ENCODE measurements around the gene CCDC160.

Gene CCDC160

DNA sequence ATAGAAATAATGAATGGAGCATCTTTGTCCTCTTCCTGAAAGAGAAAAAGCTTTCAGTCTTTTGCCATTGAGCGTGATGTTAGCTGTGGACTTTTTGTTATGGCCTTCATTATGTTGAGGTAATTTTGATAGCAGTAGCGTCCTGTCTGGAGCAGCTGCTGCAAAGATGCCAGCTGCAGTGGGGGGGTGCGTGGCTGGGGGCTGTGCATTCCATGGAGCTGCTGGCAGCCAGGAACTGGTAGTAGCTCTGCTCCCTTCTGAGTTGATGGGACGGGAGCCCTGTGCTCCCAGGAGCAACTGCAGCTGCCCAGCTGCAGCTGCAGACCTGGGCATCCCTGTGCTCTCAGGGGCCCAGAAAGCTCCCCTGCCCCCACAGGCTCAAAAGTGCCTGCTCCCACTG lies 50.4 kb downstream of the CCDC160 start:
- no peaks in the 10 kb centered on the region for H3K27me3 ChIP-seq (ENCODE audit: control insufficient read depth in 1 of 2, insufficient read depth in 2 of 2, low read length in 2 of 2)
- no peak overlapping the region for H3K27ac ChIP-seq (ENCODE audit: low read length)
- no peaks in the 10 kb centered on the region for H3K36me3 ChIP-seq (ENCODE audit: control insufficient read depth in 2 of 2, insufficient read depth in 2 of 2, low read length in 2 of 2)
- no peak overlapping the region for H3K4me3 ChIP-seq (ENCODE audit: low read length in 2 of 2)
- peaks cover 0 to 3% of the 10 kb centered on the region in 2 donors for H3K9me3 ChIP-seq (ENCODE audit: control insufficient read depth in 2 of 2, low read length in 2 of 2)
- no peaks in the 10 kb centered on the region for H3K4me1 ChIP-seq (ENCODE audit: control insufficient read depth, insufficient read depth, low read length)
- no peak overlapping the region for H3K9ac ChIP-seq (ENCODE audit: low read length in 2 of 2)

DNA sequence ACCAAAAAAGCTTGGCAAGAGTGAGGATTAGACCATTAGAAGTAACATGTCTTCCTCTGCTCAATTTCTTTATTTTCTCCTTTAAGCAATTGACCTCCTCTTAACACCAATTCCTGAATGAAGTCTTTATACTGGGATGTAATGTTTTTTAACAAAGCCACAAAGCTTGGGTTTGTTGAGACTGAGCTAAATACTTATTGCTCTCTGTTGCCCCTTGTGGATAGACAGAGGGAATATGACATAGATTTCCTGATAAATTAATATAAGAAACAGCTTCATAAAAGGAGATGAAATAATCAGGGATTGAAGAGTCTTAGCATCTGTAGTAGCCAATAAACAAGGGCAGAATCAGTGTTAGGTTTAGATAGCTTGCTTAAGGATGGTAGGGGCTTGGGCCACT lies 57.6 kb downstream of the CCDC160 start:
- Histone ChIP-seq H3K27me3 (ENCODE audit: control insufficient read depth in 1 of 2, insufficient read depth in 2 of 2, low read length in 2 of 2) (no peaks in the 10 kb centered on the region), H3K27ac (ENCODE audit: low read length) (no peak overlapping the region), H3K36me3 (ENCODE audit: control insufficient read depth in 2 of 2, insufficient read depth in 2 of 2, low read length in 2 of 2) (no peaks in the 10 kb centered on the region), H3K4me3 (ENCODE audit: low read length in 2 of 2) (no peak overlapping the region), H3K9ac (ENCODE audit: low read length in 2 of 2) (no peak overlapping the region), H3K9me3 (ENCODE audit: control insufficient read depth in 2 of 2, low read length in 2 of 2) (no peaks in the 10 kb centered on the region), H3K4me1 (ENCODE audit: control insufficient read depth, insufficient read depth, low read length) (no peaks in the 10 kb centered on the region)

Data from stomach smooth muscle (tissue), 2 donors.